C4-2B (cell line): ENCODE measurements around the gene ACVR2A.

Experiments used
- H3K27ac ChIP-seq: fragments of 450-650 bp; 2 replicates; pipeline ENCODE4 v1.5.1; 2017
- ZFX ChIP-seq: fragments of 450-650 bp; IDR thresholded peaks from 2 replicates; pipeline ENCODE4 v1.6.1; 2017
- TF ChIP-seq, protein P1 (sequence below): fragments of 450-650 bp; conservative IDR thresholded peaks from 2 replicates; pipeline ENCODE4 v1.5.1; 2017; ENCODE audit warnings: mild to moderate bottlenecking

Gene ACVR2A

GRCh38 chr2:147873859-147874483, 29.1 kb downstream of the ACVR2A start:
- H3K27ac ChIP-seq = no peak overlapping the region
- no peak for TF ChIP-seq ZFX

- no peak for TF ChIP-seq ZFX
- TF ChIP-seq, protein P1, sequence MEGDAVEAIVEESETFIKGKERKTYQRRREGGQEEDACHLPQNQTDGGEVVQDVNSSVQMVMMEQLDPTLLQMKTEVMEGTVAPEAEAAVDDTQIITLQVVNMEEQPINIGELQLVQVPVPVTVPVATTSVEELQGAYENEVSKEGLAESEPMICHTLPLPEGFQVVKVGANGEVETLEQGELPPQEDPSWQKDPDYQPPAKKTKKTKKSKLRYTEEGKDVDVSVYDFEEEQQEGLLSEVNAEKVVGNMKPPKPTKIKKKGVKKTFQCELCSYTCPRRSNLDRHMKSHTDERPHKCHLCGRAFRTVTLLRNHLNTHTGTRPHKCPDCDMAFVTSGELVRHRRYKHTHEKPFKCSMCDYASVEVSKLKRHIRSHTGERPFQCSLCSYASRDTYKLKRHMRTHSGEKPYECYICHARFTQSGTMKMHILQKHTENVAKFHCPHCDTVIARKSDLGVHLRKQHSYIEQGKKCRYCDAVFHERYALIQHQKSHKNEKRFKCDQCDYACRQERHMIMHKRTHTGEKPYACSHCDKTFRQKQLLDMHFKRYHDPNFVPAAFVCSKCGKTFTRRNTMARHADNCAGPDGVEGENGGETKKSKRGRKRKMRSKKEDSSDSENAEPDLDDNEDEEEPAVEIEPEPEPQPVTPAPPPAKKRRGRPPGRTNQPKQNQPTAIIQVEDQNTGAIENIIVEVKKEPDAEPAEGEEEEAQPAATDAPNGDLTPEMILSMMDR = no peak
- H3K27ac ChIP-seq = no peak overlapping the region
These were observed 35.0 kb downstream of the ACVR2A start for GRCh38 chr2:147879846-147880245.

DNA sequence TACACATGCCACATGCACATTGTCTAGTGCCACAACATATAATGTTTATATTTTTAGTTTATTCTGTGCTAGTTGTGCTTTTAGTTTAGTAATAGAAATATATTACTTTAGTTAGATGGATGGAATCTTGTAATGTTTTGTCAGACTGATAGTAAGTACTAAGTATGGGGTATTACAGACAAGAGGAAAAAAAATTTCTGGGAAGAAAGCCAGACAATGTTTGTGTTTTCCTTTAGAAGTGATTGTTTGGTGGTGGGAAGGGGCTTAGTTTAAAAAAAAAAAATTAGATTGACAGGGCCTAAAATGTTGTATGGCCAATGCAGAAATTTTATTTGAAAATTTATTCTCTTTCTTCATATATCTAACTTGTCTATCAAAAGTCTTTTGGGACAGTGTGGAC, 37.8 kb downstream of the ACVR2A start:
- TF ChIP-seq ZFX = no peak
- TF ChIP-seq, protein P1 = no peak
- no peak overlapping the region for H3K27ac ChIP-seq

- TF ChIP-seq ZFX = no peak
- TF ChIP-seq, protein P1 = no peak
- no peak overlapping the region for H3K27ac ChIP-seq
These were observed 40.0 kb downstream of the ACVR2A start for GRCh38 chr2:147884830-147885229.

DNA sequence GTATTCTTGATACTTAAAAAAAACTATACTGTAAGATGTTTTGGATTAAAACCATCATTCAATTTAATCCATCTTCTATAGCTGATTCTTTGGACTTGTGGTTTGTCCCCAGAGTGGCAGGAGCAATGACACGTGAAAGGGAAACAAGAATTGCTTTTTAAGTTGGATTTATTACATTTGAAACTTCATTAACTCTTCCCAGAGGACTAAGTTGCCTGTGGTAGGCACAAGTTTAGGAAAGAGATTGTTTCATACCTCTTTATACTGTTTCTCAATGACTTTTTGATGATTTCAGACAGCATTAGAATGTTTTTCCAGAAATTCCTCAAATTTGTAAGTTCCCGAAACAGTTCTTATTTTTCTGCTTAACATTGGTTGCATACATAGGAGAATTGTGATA, 41.3 kb downstream of the ACVR2A start:
- no peak overlapping the region for H3K27ac ChIP-seq
- TF ChIP-seq, protein P1 = no peak
- TF ChIP-seq ZFX = no peak

GRCh38 chr2:147888680-147889079, 43.9 kb downstream of the ACVR2A start:
- H3K27ac ChIP-seq = no peak overlapping the region
- TF ChIP-seq, protein P1 = no peak
- TF ChIP-seq ZFX = no peak

DNA sequence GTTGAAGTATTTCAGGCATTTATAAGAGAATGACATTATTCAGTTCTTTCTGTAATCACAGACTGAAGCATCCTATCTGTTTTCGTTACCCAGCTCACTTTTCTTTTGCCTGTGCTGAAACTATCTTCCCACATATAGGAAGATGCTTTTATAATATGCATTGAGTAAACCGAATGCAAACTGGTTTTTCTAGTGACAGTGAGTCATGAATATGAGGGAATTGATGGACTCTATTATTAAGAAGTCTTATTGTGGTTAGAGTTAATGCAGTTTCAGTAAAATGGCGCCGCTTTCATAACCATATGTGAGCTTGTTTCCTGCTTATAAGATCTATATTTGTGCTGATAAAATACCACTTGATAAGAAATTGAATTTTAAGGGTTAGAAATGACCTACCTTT, 59.2 kb downstream of the ACVR2A start:
- TF ChIP-seq, protein P1 = no peak
- no peak for TF ChIP-seq ZFX
- H3K27ac ChIP-seq = no peak overlapping the region

DNA sequence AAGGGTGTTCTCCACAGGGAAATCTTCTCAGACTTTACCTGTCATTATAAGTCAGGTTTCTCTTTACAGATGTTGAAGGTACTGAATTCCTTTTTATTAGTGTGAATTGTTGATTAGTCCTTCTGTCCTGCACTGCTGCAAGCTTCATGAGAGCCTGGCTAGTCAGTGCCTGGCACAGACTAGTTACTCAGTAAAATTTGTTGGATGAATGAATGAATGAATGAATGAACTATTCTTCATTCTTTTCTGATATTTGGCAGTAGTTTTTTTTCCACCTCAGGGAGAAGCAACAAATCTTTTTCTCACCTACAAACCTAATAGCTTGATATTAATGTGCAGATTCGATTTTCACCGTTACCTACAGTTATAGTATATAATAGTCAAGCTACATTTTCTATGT, 64.3 kb downstream of the ACVR2A start:
- no peak for TF ChIP-seq ZFX
- TF ChIP-seq, protein P1 = no peak
- no peak overlapping the region for H3K27ac ChIP-seq
